ENCODE data around the gene SYT8. TPM values are rescaled to one million over a fixed set of nuclear protein-coding genes. Genes with fewer than 3 reads are reported as not detected.
A peak's percentile ranks its signal among the peaks of the same experiment; 100 is the strongest.

The SYT8 gene
- total RNA-seq, 4 donors from 2014 or later, result not detected

- Histone ChIP-seq H3K9me3 (no peaks in the 10 kb centered on the region), H3K27me3 (peaks cover 12 to 23% (median 20%) of the 10 kb centered on the region in 3 donors), H3K27ac (peak overlapping the region; percentile 64 to 83 (median 76)), H3K4me3 (peak overlapping the region; percentile 25 to 38 (median 31)), H3K4me1 (peaks cover 26 to 37% of the 10 kb centered on the region in 2 donors), H3K36me3 (no peaks in the 10 kb centered on the region)
- intact Hi-C loops (cut with DNase I; ENCODE audit: low total_unique reads), result no loop called here
- in situ Hi-C loops (cut with MboI; ENCODE audit: low sequenced_read_pairs in 4 of 4), result no loop called here
- ATAC-seq (no peak), DNase-seq (no peak)
- TF ChIP-seq CTCF (IDR thresholded peaks at IDR 0.05 in 4 of 5, conservative IDR thresholded peaks at IDR 0.05 in 1 of 5), result no peak
- TF ChIP-seq POLR2A (IDR thresholded peaks at IDR 0.05), result no peak
These were observed 30.3 kb downstream of the SYT8 start for GRCh38 chr11:1864831-1865665.

- in situ Hi-C loops (cut with MboI; ENCODE audit: low sequenced_read_pairs in 4 of 4), result no loop called here
- TF ChIP-seq POLR2A (IDR thresholded peaks at IDR 0.05) (no peak), CTCF (IDR thresholded peaks at IDR 0.05 in 4 of 5, conservative IDR thresholded peaks at IDR 0.05 in 1 of 5) (no peak)
- peaks cover 26 to 37% of the 10 kb centered on the region in 2 donors for H3K4me1 ChIP-seq
- no peak for ATAC-seq
- H3K27ac ChIP-seq, result peak overlapping the region; percentile 49 to 58 (median 54)
- no peaks in the 10 kb centered on the region for H3K36me3 ChIP-seq
- intact Hi-C loops (cut with DNase I; ENCODE audit: low total_unique reads), result no loop called here
- H3K9me3 ChIP-seq, result no peaks in the 10 kb centered on the region
- DNase-seq, result no peak
- peaks cover 19 to 35% (median 32%) of the 10 kb centered on the region in 3 donors for H3K27me3 ChIP-seq
- no peak overlapping the region for H3K4me3 ChIP-seq
These were observed 31.4 kb downstream of the SYT8 start for GRCh38 chr11:1866226-1866625.

GRCh38 chr11:1866776-1867175, 32.0 kb downstream of the SYT8 start:
- ATAC-seq (no peak), DNase-seq (no peak)
- TF ChIP-seq CTCF (IDR thresholded peaks at IDR 0.05 in 4 of 5, conservative IDR thresholded peaks at IDR 0.05 in 1 of 5), result no peak
- no peak for TF ChIP-seq POLR2A (IDR thresholded peaks at IDR 0.05)
- no peaks in the 10 kb centered on the region for H3K36me3 ChIP-seq
- peaks cover 26 to 37% of the 10 kb centered on the region in 2 donors for H3K4me1 ChIP-seq
- in situ Hi-C loops (cut with MboI; ENCODE audit: low sequenced_read_pairs in 4 of 4) (no loop called here), intact Hi-C loops (cut with DNase I; ENCODE audit: low total_unique reads) (no loop called here)
- peak overlapping the region; percentile 49 to 58 (median 54) for H3K27ac ChIP-seq
- peaks cover 23 to 40% (median 38%) of the 10 kb centered on the region in 3 donors for H3K27me3 ChIP-seq
- H3K9me3 ChIP-seq, result no peaks in the 10 kb centered on the region
- H3K4me3 ChIP-seq, result no peak overlapping the region

- TF ChIP-seq POLR2A (IDR thresholded peaks at IDR 0.05), result no peak
- no peak for TF ChIP-seq CTCF (IDR thresholded peaks at IDR 0.05 in 4 of 5, conservative IDR thresholded peaks at IDR 0.05 in 1 of 5)
- intact Hi-C loops (cut with DNase I; ENCODE audit: low total_unique reads) (no loop called here), in situ Hi-C loops (cut with MboI; ENCODE audit: low sequenced_read_pairs in 4 of 4) (no loop called here)
- no peak for ATAC-seq
- peaks cover 23 to 45% (median 42%) of the 10 kb centered on the region in 3 donors for H3K27me3 ChIP-seq
- no peak for DNase-seq
- peak overlapping the region; percentile 58 to 73 (median 69) for H3K27ac ChIP-seq
- H3K4me1 ChIP-seq, result peaks cover 26 to 37% of the 10 kb centered on the region in 2 donors
- no peaks in the 10 kb centered on the region for H3K9me3 ChIP-seq
- no peaks in the 10 kb centered on the region for H3K36me3 ChIP-seq
- no peak overlapping the region for H3K4me3 ChIP-seq
These were observed 32.6 kb downstream of the SYT8 start for GRCh38 chr11:1867381-1867780.

Data from gastrocnemius medialis (tissue), 4 donors.